ENCODE results near the gene PANK4.

Gene PANK4

GRCh38 chr1:2526824-2527555 lies 594 bp upstream of the PANK4 start:
- Histone ChIP-seq H3K4me2 (ENCODE audit: low read depth, low read length) (peak overlapping the region; percentile 61), H4K20me1 (ENCODE audit: insufficient read depth, low read length) (peaks cover 23% of the 10 kb centered on the region; the same call in 1 of the 2 replicates), H3K27ac (ENCODE audit: low read length) (no peak overlapping the region), H3K9me3 (replicated peaks; ENCODE audit: insufficient read depth, low read length) (no peaks in the 10 kb centered on the region), H3K9ac (ENCODE audit: low read length) (no peak overlapping the region), H3K4me1 (ENCODE audit: low read length) (peaks cover 13% of the 10 kb centered on the region), H2AFZ (ENCODE audit: low read length) (peak overlapping the region; percentile 43; the same call in 1 of the 2 replicates), H3K36me3 (replicated peaks; ENCODE audit: insufficient read depth, low read length) (no peaks in the 10 kb centered on the region), H3F3A (ENCODE audit: insufficient read depth, low read length) (no peaks in the 10 kb centered on the region), H3K9me2 (replicated peaks; ENCODE audit: insufficient read depth, low read length) (no peaks in the 10 kb centered on the region), H3K79me2 (ENCODE audit: low read length) (peaks cover 40% of the 10 kb centered on the region), H3K27me3 (replicated peaks; ENCODE audit: insufficient read depth, low read length) (peaks cover 46% of the 10 kb centered on the region), H3K4me3 (ENCODE audit: low read length) (peak overlapping the region; percentile 51)
- no peak for DNase-seq
- no peak for TF ChIP-seq EZH2phosphoT487 (IDR thresholded peaks at IDR 0.05; ENCODE audit: low read length)
- TF ChIP-seq CTCF (IDR thresholded peaks at IDR 0.05; ENCODE audit: low read length) = no peak
- no peak for TF ChIP-seq EZH2 (optimal IDR thresholded peaks at IDR 0.05; ENCODE audit: low read depth, low read length)

- no peaks in the 10 kb centered on the region for H3F3A ChIP-seq (ENCODE audit: insufficient read depth, low read length)
- peaks cover 54% of the 10 kb centered on the region for H3K79me2 ChIP-seq (ENCODE audit: low read length)
- peak overlapping the region; percentile 95 for H3K4me2 ChIP-seq (ENCODE audit: low read depth, low read length)
- H3K27ac ChIP-seq (ENCODE audit: low read length) = no peak overlapping the region
- no peaks in the 10 kb centered on the region for H3K9me3 ChIP-seq (replicated peaks; ENCODE audit: insufficient read depth, low read length)
- H4K20me1 ChIP-seq (ENCODE audit: insufficient read depth, low read length) = peaks cover 24% of the 10 kb centered on the region; the same call in 1 of the 2 replicates
- peaks cover 31% of the 10 kb centered on the region for H3K27me3 ChIP-seq (replicated peaks; ENCODE audit: insufficient read depth, low read length)
- no peaks in the 10 kb centered on the region for H3K9me2 ChIP-seq (replicated peaks; ENCODE audit: insufficient read depth, low read length)
- H2AFZ ChIP-seq (ENCODE audit: low read length) = no peak overlapping the region
- H3K9ac ChIP-seq (ENCODE audit: low read length) = peak overlapping the region; percentile 78
- TF ChIP-seq CTCF (IDR thresholded peaks at IDR 0.05; ENCODE audit: low read length) (no peak), EZH2phosphoT487 (IDR thresholded peaks at IDR 0.05; ENCODE audit: low read length) (no peak), EZH2 (optimal IDR thresholded peaks at IDR 0.05; ENCODE audit: low read depth, low read length) (no peak)
- H3K4me1 ChIP-seq (ENCODE audit: low read length) = peaks cover 13% of the 10 kb centered on the region
- no peak for DNase-seq
- peak overlapping the region; percentile 92 for H3K4me3 ChIP-seq (ENCODE audit: low read length)
- H3K36me3 ChIP-seq (replicated peaks; ENCODE audit: insufficient read depth, low read length) = no peaks in the 10 kb centered on the region; the same call in 1 of the 2 replicates
These were observed 850 bp downstream of the PANK4 start for GRCh38 chr1:2525572-2525919.

GRCh38 chr1:2523891-2524609 lies 2.3 kb downstream of the PANK4 start:
- Histone ChIP-seq H3F3A (ENCODE audit: insufficient read depth, low read length) (no peaks in the 10 kb centered on the region), H3K4me3 (ENCODE audit: low read length) (no peak overlapping the region), H3K36me3 (replicated peaks; ENCODE audit: insufficient read depth, low read length) (no peaks in the 10 kb centered on the region; the same call in 1 of the 2 replicates), H3K4me1 (ENCODE audit: low read length) (peaks cover 13% of the 10 kb centered on the region), H3K4me2 (ENCODE audit: low read depth, low read length) (no peak overlapping the region), H3K9ac (ENCODE audit: low read length) (no peak overlapping the region), H3K27me3 (replicated peaks; ENCODE audit: insufficient read depth, low read length) (peaks cover 22% of the 10 kb centered on the region), H3K79me2 (ENCODE audit: low read length) (peaks cover 54% of the 10 kb centered on the region), H2AFZ (ENCODE audit: low read length) (no peak overlapping the region), H3K27ac (ENCODE audit: low read length) (no peak overlapping the region), H3K9me2 (replicated peaks; ENCODE audit: insufficient read depth, low read length) (no peaks in the 10 kb centered on the region), H4K20me1 (ENCODE audit: insufficient read depth, low read length) (peaks cover 24% of the 10 kb centered on the region; the same call in 1 of the 2 replicates), H3K9me3 (replicated peaks; ENCODE audit: insufficient read depth, low read length) (no peaks in the 10 kb centered on the region)
- DNase-seq = no peak
- TF ChIP-seq EZH2phosphoT487 (IDR thresholded peaks at IDR 0.05; ENCODE audit: low read length) (no peak), CTCF (IDR thresholded peaks at IDR 0.05; ENCODE audit: low read length) (no peak), EZH2 (optimal IDR thresholded peaks at IDR 0.05; ENCODE audit: low read depth, low read length) (no peak)

All from MM.1S (cell line).